ENCODE measurements around the gene NECTIN4. TPM values are rescaled to one million over a fixed set of nuclear protein-coding genes. Genes with fewer than 3 reads are reported as not detected.

Gene NECTIN4
- total and polyA plus RNA-seq, 2 of the 8 experiments (the other 6 are each of a cell fraction or from before 2014, with no cell fraction given): 0.19 to 0.71 TPM

DNA sequence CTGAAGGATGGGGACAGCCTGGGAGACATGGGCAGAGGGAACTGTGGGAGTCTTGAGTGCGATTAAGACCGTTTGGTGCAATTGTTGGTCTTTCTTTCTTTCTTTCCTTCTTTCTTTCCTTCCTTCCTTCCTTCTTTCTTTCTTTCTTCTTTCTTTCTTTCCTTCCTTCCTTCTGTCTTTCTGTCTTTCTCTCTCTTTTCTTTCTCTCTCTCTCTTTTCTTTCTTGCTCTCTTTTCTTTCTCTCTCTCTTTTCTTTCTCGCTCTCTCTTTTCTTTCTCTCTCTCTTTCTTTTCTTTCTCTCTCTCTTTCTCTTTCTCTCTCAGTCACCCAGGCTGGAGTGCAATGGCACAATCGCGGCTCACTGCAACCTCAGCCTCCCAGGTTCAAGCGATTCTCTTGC lies 5.9 kb upstream of the NECTIN4 start:
- Histone ChIP-seq H4K8ac (ENCODE audit: extremely low read depth, insufficient read depth, low read length) (no peak overlapping the region), H3K79me2 (ENCODE audit: control insufficient read depth in 1 of 2, insufficient read depth in 2 of 2, low read length in 2 of 2) (no peaks in the 10 kb centered on the region), H3K27me3 (replicated peaks in 1 of 4; ENCODE audit: control insufficient read depth in 3 of 4, extremely low read depth in 1 of 4, insufficient read depth in 3 of 4, low read length in 3 of 4) (no peaks in the 10 kb centered on the region), H2AFZ (ENCODE audit: low read length) (no peak overlapping the region), H3K4me2 (ENCODE audit: insufficient read depth in 1 of 2, low read depth in 2 of 2, low read length in 2 of 2) (no peak overlapping the region), H3K23me2 (ENCODE audit: low read depth, low read length) (peaks cover 13% of the 10 kb centered on the region), H3K4ac (replicated peaks; ENCODE audit: insufficient read length, low read depth, low read length) (no peak overlapping the region), H2BK15ac (ENCODE audit: low read length) (no peak overlapping the region), H3K4me1 (replicated peaks in 1 of 4; ENCODE audit: control insufficient read depth in 3 of 4, insufficient read depth in 4 of 4, low read length in 3 of 4) (peaks cover 0 to 6% (median 0%) of the 10 kb centered on the region in 4 experiments; a peak in 2 of 7 replicates), H3K79me1 (ENCODE audit: low read depth, low read length) (0 out of 2 replicates have a peak, but pooled peaks cover 3% of the 10 kb centered on the region), H3K14ac (ENCODE audit: insufficient read length) (no peak overlapping the region), H2AK5ac (ENCODE audit: low read depth, low read length) (no peak overlapping the region), H3K56ac (replicated peaks; ENCODE audit: insufficient read length, low read depth, low read length) (no peak overlapping the region), H3K9me3 (ENCODE audit: insufficient read depth in 2 of 2, low read depth in 1 of 2, low read length in 1 of 2) (no peaks in the 10 kb centered on the region), H2BK20ac (ENCODE audit: low read length) (no peak overlapping the region), H3K4me3 (ENCODE audit: extremely low read depth in 1 of 4, insufficient read depth in 2 of 4, low read depth in 3 of 4, low read length in 4 of 4) (no peak overlapping the region), H3K27ac (ENCODE audit: low read depth, low read length) (no peak overlapping the region), H4K20me1 (replicated peaks in 1 of 2; ENCODE audit: control insufficient read depth in 1 of 2, insufficient read depth in 2 of 2, low read length in 2 of 2) (no peaks in the 10 kb centered on the region), H2BK5ac (ENCODE audit: low read depth, low read length) (no peak overlapping the region), H4K5ac (ENCODE audit: insufficient read length, low read depth, low read length) (no peak overlapping the region), H2BK120ac (replicated peaks; ENCODE audit: low read depth, low read length) (no peak overlapping the region), H3K23ac (ENCODE audit: insufficient read length) (no peak overlapping the region), H3K18ac (ENCODE audit: extremely low read depth, low read length) (no peak overlapping the region), H3K9ac (replicated peaks in 1 of 4; ENCODE audit: extremely low read depth in 1 of 4, low read depth in 3 of 4, low read length in 3 of 4) (no peak overlapping the region), H3K36me3 (ENCODE audit: control insufficient read depth in 2 of 4, insufficient read depth in 4 of 4, low read length in 3 of 4) (peaks cover 0 to 4% (median 0%) of the 10 kb centered on the region in 4 experiments; a peak in 1 of 8 replicates), H4K91ac (replicated peaks; ENCODE audit: insufficient read length, low read length) (no peak overlapping the region), H2BK12ac (ENCODE audit: low read depth, low read length) (no peak overlapping the region)
- DNase-seq (ENCODE audit: low read depth in 1 of 2, low spot score in 2 of 2): no peak
- WGBS, 2 experiments (ENCODE audit: extremely low coverage in 1 of 2, insufficient coverage in 1 of 2, insufficient read length in 1 of 2, insufficient replicate concordance in 2 of 2, low coverage in 1 of 2, low lambda C conversion rate in 2 of 2, missing lambda C conversion rate in 1 of 2): 80% methylated on average over 6 of the region's 6 CpGs; no CpG with 5 or more reads in 1 of the 2 experiments
- no peak for FAIRE-seq
- ChIA-PET CTCF (ENCODE audit: partially characterized antibody) (interaction anchor here (1.1 to 10.0 kb wide), 10 partner anchors 8 to 210 kb away, joined by 3 to 282 read pairs (median 10); partner anchors contain the start of genes ARHGAP30, ITLN1, NECTIN4 and TSTD1), POLR2A (ENCODE audit: partially characterized antibody) (interaction anchor here (0.7 to 5.3 kb wide), 4 partner anchors 38 to 74 kb away, joined by 3 to 32 read pairs (median 3); partner anchors contain the start of genes DEDD, F11R and USF1)
- no peak for TF ChIP-seq EP300 (IDR thresholded peaks at IDR 0.05; ENCODE audit: borderline replicate concordance in 1 of 2, low read depth in 2 of 2, low read length in 2 of 2)
- no peak for TF ChIP-seq SAP30 (IDR thresholded peaks at IDR 0.05; ENCODE audit: insufficient read depth, insufficient replicate concordance, low read length)
- TF ChIP-seq, protein P1, sequence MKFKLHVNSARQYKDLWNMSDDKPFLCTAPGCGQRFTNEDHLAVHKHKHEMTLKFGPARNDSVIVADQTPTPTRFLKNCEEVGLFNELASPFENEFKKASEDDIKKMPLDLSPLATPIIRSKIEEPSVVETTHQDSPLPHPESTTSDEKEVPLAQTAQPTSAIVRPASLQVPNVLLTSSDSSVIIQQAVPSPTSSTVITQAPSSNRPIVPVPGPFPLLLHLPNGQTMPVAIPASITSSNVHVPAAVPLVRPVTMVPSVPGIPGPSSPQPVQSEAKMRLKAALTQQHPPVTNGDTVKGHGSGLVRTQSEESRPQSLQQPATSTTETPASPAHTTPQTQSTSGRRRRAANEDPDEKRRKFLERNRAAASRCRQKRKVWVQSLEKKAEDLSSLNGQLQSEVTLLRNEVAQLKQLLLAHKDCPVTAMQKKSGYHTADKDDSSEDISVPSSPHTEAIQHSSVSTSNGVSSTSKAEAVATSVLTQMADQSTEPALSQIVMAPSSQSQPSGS (IDR thresholded peaks at IDR 0.05; ENCODE audit: low read length): no peak
- no peak for TF ChIP-seq SIN3A (conservative IDR thresholded peaks at IDR 0.05 in 1 of 2, IDR thresholded peaks at IDR 0.05 in 1 of 2; ENCODE audit: low read depth in 1 of 2, low read length in 2 of 2)
- TF ChIP-seq BCL11A (IDR thresholded peaks at IDR 0.05; ENCODE audit: low read depth in 2 of 2, low read length in 2 of 2): no peak
- no peak for TF ChIP-seq FOSL1 (IDR thresholded peaks at IDR 0.05; ENCODE audit: insufficient read depth, low read depth, low read length)
- no peak for TF ChIP-seq NRF1 (IDR thresholded peaks at IDR 0.05; ENCODE audit: low read depth, low read length)
- TF ChIP-seq RAD21 (IDR thresholded peaks at IDR 0.05 in 1 of 2, conservative IDR thresholded peaks at IDR 0.05 in 1 of 2; ENCODE audit: low read depth in 2 of 2, low read length in 2 of 2): no peak
- no peak for TF ChIP-seq HDAC6 (IDR thresholded peaks at IDR 0.05; ENCODE audit: low read depth, low read length)
- no peak for TF ChIP-seq CREB1 (IDR thresholded peaks at IDR 0.05)
- TF ChIP-seq POLR2A (IDR thresholded peaks at IDR 0.05; ENCODE audit: control extremely low read depth in 1 of 2, low read depth in 2 of 2, low read length in 2 of 2): no peak
